Epithelial cell of proximal tubule (primary cell): ENCODE results near the gene NID1. TPM values are rescaled to one million over a fixed set of nuclear protein-coding genes. Genes with fewer than 3 reads are reported as not detected.
"Not testable (repeated sequence)": the region's sequence is repeated elsewhere in the genome, so short reads cannot be mapped to it uniquely, and the experiment has no call there.

Experiments used
- DNase-seq: peaks from one replicate; pipeline ENCODE4 v3.0.0-alpha.2; 2011; ENCODE audit warnings: low read depth
- H3K4me3 ChIP-seq: 2 replicates; pipeline ENCODE4 v1.5.1; 2011; ENCODE audit warnings: low read depth, mild to moderate bottlenecking, low read length
- CTCF ChIP-seq: conservative IDR thresholded peaks from 2 replicates; pipeline ENCODE4 v1.5.1; 2012; ENCODE audit warnings: low read depth, mild to moderate bottlenecking, low read length
- total RNA-seq: library from RNA; depleted of rRNA; stranded (reverse); fragments of >200 nt; gene quantifications from 2 replicates; pipeline ENCODE4 v1.2.3, GENCODE V29; 2015

Gene NID1
- total RNA-seq, 1 donor from 2014 or later = 23.2 TPM

DNA sequence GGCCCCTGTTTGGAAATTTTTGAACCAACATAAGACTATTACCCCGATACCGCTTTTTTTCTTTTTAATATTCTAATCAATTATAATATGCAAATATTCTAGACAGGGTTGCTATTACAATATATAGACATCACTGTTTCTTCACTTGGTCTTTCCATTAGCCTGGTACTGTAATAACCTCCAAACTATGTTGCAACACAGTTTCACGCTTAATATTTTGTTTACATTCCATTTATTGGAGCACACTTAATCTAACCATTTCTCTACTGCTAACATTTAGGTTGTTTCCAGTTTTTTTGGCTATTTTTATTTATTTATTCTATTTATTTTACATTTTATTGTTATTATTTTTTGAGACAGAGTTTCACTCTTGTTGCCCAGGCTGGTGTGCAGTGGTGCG is 17.6 kb upstream of the NID1 start:
- no peak for TF ChIP-seq CTCF
- no peak overlapping the region for H3K4me3 ChIP-seq
- no peak for DNase-seq

DNA sequence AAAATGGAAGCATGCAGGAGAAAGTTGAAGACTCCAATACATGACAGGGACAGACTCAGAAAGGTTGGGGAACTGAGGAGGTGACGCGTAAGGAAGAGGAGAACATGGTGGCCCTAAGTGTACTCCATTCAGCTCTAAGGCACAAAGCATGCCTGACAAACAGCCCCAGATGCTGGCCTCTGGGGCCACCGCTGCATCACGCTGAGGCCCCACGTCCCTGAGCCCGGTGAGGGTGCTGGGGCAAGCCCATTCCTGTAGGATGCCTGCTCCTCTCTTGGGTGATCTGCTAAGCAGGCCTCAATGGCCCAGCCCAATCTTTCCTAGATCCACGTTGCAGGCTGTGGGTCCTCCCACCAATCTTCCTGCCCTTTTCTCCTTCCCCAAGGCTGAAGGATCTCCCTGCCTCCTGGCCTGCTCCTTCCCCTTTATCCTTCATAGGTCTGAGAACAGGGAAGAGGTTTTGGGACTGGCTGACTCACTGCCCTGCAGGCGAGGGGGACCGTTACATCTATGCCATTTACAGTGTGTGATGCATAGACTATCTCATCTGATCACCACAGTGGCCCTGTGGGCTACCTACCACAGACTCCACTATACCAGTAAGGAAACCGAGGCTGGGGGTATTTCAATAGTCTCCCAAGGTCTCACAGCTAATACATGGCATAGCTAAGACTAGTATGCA is 16.8 kb upstream of the NID1 start:
- no peak overlapping the region for H3K4me3 ChIP-seq
- no peak for TF ChIP-seq CTCF
- no peak for DNase-seq

DNA sequence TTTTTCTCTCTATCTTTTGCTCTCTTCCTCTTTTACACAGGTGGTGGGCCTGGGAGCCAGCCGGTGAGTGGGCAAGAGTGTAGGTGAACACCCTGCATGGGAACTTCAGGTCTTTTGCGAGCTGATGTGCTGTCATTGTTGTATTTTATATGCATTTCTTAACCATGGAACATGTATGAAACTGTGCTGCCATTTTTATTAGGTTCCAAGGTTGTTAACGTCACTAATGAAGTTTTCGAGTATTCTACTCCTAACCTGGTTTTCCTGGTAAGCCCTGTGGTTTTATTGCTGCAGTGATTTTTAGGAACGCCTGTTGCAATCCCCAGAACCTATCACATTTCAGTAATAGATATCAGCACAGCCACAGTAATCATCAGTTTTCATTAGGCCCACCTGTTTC is 14.8 kb upstream of the NID1 start:
- no peak for DNase-seq
- TF ChIP-seq CTCF = no peak
- H3K4me3 ChIP-seq = no peak overlapping the region

DNA sequence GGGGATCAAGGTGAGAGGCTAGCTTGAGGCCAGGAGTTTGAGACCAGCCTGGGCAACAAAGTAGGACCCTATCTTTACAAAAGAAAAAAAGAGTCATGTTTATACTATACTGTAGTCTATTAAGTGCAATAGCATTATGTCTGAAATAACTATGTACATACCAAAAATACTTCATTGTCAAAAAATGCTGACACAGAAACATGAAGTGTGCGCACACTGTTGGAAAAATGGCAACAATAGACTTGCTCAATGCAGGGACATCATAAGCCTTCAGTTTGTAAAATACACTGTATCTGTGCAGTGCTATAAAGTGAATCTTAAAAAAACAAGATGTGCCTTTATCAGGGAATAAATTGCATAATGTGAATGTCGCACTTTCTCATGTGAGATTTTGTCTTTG is 14.1 kb upstream of the NID1 start:
- TF ChIP-seq CTCF = no peak
- no peak for DNase-seq
- no peak overlapping the region for H3K4me3 ChIP-seq

- not testable (repeated sequence) for DNase-seq, H3K4me3 ChIP-seq
Observed at GRCh38 chr1:236078077-236078476, 13.2 kb upstream of the NID1 start.

GRCh38 chr1:236075848-236076247 is 11.0 kb upstream of the NID1 start:
- H3K4me3 ChIP-seq = no peak overlapping the region
- DNase-seq = no peak
- TF ChIP-seq CTCF = no peak

- H3K4me3 ChIP-seq = no peak overlapping the region
- no peak for TF ChIP-seq CTCF
- DNase-seq = no peak
Observed at GRCh38 chr1:236073307-236073897, 8.5 kb upstream of the NID1 start.
